Transverse colon (tissue), 4 donors: ENCODE measurements around the gene NRSN2. TPM values are rescaled to one million over a fixed set of nuclear protein-coding genes. Genes with fewer than 3 reads are reported as not detected.

ENCODE experiments used
- DNase-seq: peaks from one replicate; pipeline ENCODE4 v3.0.0-alpha.2; 2019
- H3K27ac ChIP-seq, 4 donors: fragments of 200-600 bp; sonication (generic); 2 replicates each; pipeline ENCODE4 v1.5.1; 2016 to 2018; ENCODE audit warnings: inconsistent platforms in 4 of 4
- H3K27me3 ChIP-seq: fragments of 200-600 bp; sonication (generic); 2 replicates; pipeline ENCODE4 v1.5.1; 2017; ENCODE audit warnings: inconsistent platforms
- H3K36me3 ChIP-seq, 4 donors: fragments of 200-600 bp; sonication (generic); 2 replicates each; pipeline ENCODE4 v1.5.1; 2017 to 2019; ENCODE audit warnings: inconsistent platforms in 4 of 4
- H3K4me1 ChIP-seq, 4 donors: fragments of 200-600 bp; sonication (generic); 2 replicates each; pipeline ENCODE4 v1.5.1; 2017 to 2020; ENCODE audit warnings: inconsistent platforms in 4 of 4
- H3K4me3 ChIP-seq, 4 donors: fragments of 200-600 bp; sonication (generic); 1 replicate in 1 of 4; 2 replicates in 3 of 4; pipeline versions ENCODE4 v1.5.1 to v1.6.1; 2017 to 2019; ENCODE audit warnings: inconsistent platforms in 4 of 4
- H3K9me3 ChIP-seq, 2 donors: fragments of 200-600 bp; sonication (generic); 2 replicates each; pipeline ENCODE4 v1.5.1; 2017 to 2019; ENCODE audit warnings: inconsistent platforms in 2 of 2
- EP300 ChIP-seq: sonication (generic); formaldehyde crosslinking; IDR thresholded peaks from one replicate; pipeline ENCODE4 v1.6.1; 2017; ENCODE audit warnings: antibody characterized with exemption, low read depth
- POLR2A ChIP-seq: fragments of 450-650 bp; IDR thresholded peaks from one replicate; pipeline ENCODE4 v1.6.1; 2016; ENCODE audit warnings: antibody characterized with exemption, mild to moderate bottlenecking, moderate library complexity
- POLR2AphosphoS5 ChIP-seq, 3 donors: sonication (generic); formaldehyde crosslinking; IDR thresholded peaks; one replicate each; pipeline ENCODE4 v1.6.1; 2016; ENCODE audit warnings: antibody characterized with exemption in 3 of 3
- WGBS, 2 donors: methylation state at CpG; one replicate each; pipeline ENCODE4 v1.1.5; 2018; ENCODE audit warnings: low coverage in 1 of 2; 5-methylcytosine and 5-hydroxymethylcytosine counted together
- in situ Hi-C, 4 donors: fragments of 200-750 bp; cut with MboI; loops; one replicate each; pipeline versions ENCODE4 v1.15.0 to v1.15.1; 2017; ENCODE audit warnings: low sequenced_read_pairs in 3 of 4, low pct_ligation_motif_present in 1 of 4, low pct_unique_long_range_greater_than_20kb in 1 of 4
- intact Hi-C: fragments of 100-400 bp; cut with DNase I; formaldehyde crosslinking; loops from one replicate; pipeline ENCODE4 v1.15.1; 2023; ENCODE audit warnings: low total_unique reads
- total RNA-seq, 4 donors: library from RNA; depleted of rRNA; stranded (reverse); fragments of >200 nt; gene quantifications; one replicate each; pipeline ENCODE4 v1.1.0, GENCODE V29; 2016
- TF ChIP-seq, protein P1 (sequence below), 5 experiments: fragments of 200-600 bp in 3 of 5; fragments of 450-650 bp in 2 of 5; sonication (generic) in 3 of 5; IDR thresholded peaks; 1 replicate in 2 of 5; 2 replicates in 3 of 5; pipeline ENCODE4 v1.5.1; 2016 to 2017; ENCODE audit warnings: antibody characterized with exemption in 5 of 5, inconsistent platforms in 3 of 5, mild to moderate bottlenecking in 2 of 5, moderate library complexity in 1 of 5

NRSN2 gene
- total RNA-seq, 4 donors from 2014 or later, result 7.1 to 18.0 (median 12.8) TPM

- TF ChIP-seq POLR2AphosphoS5 (IDR thresholded peaks at IDR 0.05) (peak in 1 of 3 donors; percentile 21), EP300 (no peak)
- 60% methylated on average over 2 of the region's 2 CpGs; no CpG with 5 or more reads in 1 of the 2 donors for WGBS, 2 donors
Measured at GRCh38 chr20:341682-342081, 5.2 kb upstream of the NRSN2 start.

GRCh38 chr20:343107-343506 is 3.8 kb upstream of the NRSN2 start:
- no peaks in the 10 kb centered on the region for H3K27me3 ChIP-seq
- H3K4me3 ChIP-seq, result no peak overlapping the region
- TF ChIP-seq, protein P1, sequence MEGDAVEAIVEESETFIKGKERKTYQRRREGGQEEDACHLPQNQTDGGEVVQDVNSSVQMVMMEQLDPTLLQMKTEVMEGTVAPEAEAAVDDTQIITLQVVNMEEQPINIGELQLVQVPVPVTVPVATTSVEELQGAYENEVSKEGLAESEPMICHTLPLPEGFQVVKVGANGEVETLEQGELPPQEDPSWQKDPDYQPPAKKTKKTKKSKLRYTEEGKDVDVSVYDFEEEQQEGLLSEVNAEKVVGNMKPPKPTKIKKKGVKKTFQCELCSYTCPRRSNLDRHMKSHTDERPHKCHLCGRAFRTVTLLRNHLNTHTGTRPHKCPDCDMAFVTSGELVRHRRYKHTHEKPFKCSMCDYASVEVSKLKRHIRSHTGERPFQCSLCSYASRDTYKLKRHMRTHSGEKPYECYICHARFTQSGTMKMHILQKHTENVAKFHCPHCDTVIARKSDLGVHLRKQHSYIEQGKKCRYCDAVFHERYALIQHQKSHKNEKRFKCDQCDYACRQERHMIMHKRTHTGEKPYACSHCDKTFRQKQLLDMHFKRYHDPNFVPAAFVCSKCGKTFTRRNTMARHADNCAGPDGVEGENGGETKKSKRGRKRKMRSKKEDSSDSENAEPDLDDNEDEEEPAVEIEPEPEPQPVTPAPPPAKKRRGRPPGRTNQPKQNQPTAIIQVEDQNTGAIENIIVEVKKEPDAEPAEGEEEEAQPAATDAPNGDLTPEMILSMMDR (IDR thresholded peaks at IDR 0.05), result no peak
- TF ChIP-seq EP300 (no peak), POLR2A (no peak), POLR2AphosphoS5 (IDR thresholded peaks at IDR 0.05) (no peak)
- peaks cover 0 to 20% (median 6%) of the 10 kb centered on the region in 4 donors for H3K4me1 ChIP-seq
- intact Hi-C loops (no loop called here), in situ Hi-C loops (no loop called here)
- peaks cover 0 to 4% of the 10 kb centered on the region in 2 donors for H3K9me3 ChIP-seq
- DNase-seq, result no peak
- no peaks in the 10 kb centered on the region for H3K36me3 ChIP-seq
- H3K27ac ChIP-seq, result no peak overlapping the region

More at GRCh38 chr20:341682-342081, 5.2 kb upstream of the NRSN2 start:
- H3K27ac ChIP-seq, result no peak overlapping the region
- in situ Hi-C loops, result no loop called here
- no peak overlapping the region for H3K4me3 ChIP-seq
- intact Hi-C loops, result no loop called here
- H3K36me3 ChIP-seq, result no peaks in the 10 kb centered on the region
- H3K9me3 ChIP-seq, result peaks cover 0 to 4% of the 10 kb centered on the region in 2 donors
- H3K4me1 ChIP-seq, result peaks cover 0 to 15% (median 3%) of the 10 kb centered on the region in 4 donors
- DNase-seq, result no peak
- no peaks in the 10 kb centered on the region for H3K27me3 ChIP-seq

GRCh38 chr20:346033-346639 is 775 bp upstream of the NRSN2 start:
- no peak for DNase-seq
- Histone ChIP-seq H3K4me3 (peak overlapping the region in 3 of 4 donors; percentile 63 to 91 (median 77)), H3K27ac (peak overlapping the region; percentile 92 to 97 (median 97)), H3K36me3 (no peaks in the 10 kb centered on the region), H3K9me3 (peaks cover 0 to 4% of the 10 kb centered on the region in 2 donors), H3K4me1 (peaks cover 3 to 28% (median 12%) of the 10 kb centered on the region in 4 donors), H3K27me3 (no peaks in the 10 kb centered on the region)
- in situ Hi-C loops (no loop called here), intact Hi-C loops (no loop called here)
- 82 to 83% methylated on average over 1 to 9 of the region's 9 CpGs for WGBS, 2 donors
- TF ChIP-seq POLR2A (no peak), EP300 (no peak), POLR2AphosphoS5 (IDR thresholded peaks at IDR 0.05) (no peak)
- TF ChIP-seq, protein P1 (IDR thresholded peaks at IDR 0.05), result no peak

- DNase-seq, result no peak
- intact Hi-C loops (no loop called here), in situ Hi-C loops (no loop called here)
- H3K4me3 ChIP-seq, result peak overlapping the region; percentile 63 to 91 (median 74)
- H3K36me3 ChIP-seq, result no peaks in the 10 kb centered on the region
- 0 to 1% methylated on average over 1 to 19 of the region's 19 CpGs for WGBS, 2 donors
- no peaks in the 10 kb centered on the region for H3K27me3 ChIP-seq
- H3K9me3 ChIP-seq, result no peaks in the 10 kb centered on the region
- no peak for TF ChIP-seq EP300
- no peak for TF ChIP-seq POLR2AphosphoS5 (IDR thresholded peaks at IDR 0.05)
- TF ChIP-seq, protein P1 (IDR thresholded peaks at IDR 0.05), result no peak
- TF ChIP-seq POLR2A, result no peak
- peak overlapping the region; percentile 92 to 97 (median 97) for H3K27ac ChIP-seq
- H3K4me1 ChIP-seq, result peaks cover 3 to 28% (median 12%) of the 10 kb centered on the region in 4 donors
Measured at GRCh38 chr20:347317-347639, 367 bp downstream of the NRSN2 start.
